Measurements from ENCODE around the gene TRIP6. TPM values are rescaled to one million over a fixed set of nuclear protein-coding genes. Genes with fewer than 3 reads are reported as not detected.

Gene TRIP6
- total and polyA plus RNA-seq, 2 experiments from 2014 or later = 50.2 to 60.1 TPM

- no peak for DNase-seq (ENCODE audit: low read depth in 1 of 2, low spot score in 1 of 2)
- Histone ChIP-seq H3K4me1 (ENCODE audit: low read depth) (peaks cover 5% of the 10 kb centered on the region), H3K9me3 (ENCODE audit: low read depth) (no peaks in the 10 kb centered on the region), H3K4me3 (no peak overlapping the region), H3K27ac (no peak overlapping the region), H3K27me3 (no peaks in the 10 kb centered on the region), H3K36me3 (peaks cover 31% of the 10 kb centered on the region)
- TF ChIP-seq, protein P1, sequence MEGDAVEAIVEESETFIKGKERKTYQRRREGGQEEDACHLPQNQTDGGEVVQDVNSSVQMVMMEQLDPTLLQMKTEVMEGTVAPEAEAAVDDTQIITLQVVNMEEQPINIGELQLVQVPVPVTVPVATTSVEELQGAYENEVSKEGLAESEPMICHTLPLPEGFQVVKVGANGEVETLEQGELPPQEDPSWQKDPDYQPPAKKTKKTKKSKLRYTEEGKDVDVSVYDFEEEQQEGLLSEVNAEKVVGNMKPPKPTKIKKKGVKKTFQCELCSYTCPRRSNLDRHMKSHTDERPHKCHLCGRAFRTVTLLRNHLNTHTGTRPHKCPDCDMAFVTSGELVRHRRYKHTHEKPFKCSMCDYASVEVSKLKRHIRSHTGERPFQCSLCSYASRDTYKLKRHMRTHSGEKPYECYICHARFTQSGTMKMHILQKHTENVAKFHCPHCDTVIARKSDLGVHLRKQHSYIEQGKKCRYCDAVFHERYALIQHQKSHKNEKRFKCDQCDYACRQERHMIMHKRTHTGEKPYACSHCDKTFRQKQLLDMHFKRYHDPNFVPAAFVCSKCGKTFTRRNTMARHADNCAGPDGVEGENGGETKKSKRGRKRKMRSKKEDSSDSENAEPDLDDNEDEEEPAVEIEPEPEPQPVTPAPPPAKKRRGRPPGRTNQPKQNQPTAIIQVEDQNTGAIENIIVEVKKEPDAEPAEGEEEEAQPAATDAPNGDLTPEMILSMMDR (IDR thresholded peaks at IDR 0.05; ENCODE audit: low read depth, low read length) = no peak
Measured at GRCh38 chr7:100823140-100823525, 44.1 kb upstream of the TRIP6 start.

DNA sequence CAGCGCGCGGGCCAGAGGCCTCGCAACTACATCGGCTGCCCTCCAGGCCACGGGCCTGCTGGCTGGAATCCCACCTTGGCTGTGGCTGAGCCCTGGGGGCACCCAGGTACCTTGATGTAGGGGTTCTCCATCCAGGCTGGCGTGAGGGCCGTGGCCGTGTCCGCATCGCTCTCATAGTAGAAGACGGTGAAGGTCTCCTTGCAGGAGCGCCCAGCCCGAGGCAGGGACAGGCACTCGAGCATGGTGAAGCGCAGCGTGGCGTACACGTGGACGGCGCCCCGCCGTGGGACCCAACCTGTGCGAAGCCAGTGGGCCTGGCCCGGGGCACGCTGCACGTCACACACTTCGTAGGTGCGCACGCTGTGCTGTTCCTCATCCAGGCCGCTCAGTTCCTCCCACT, 43.7 kb upstream of the TRIP6 start:
- DNase-seq (ENCODE audit: low read depth in 1 of 2, low spot score in 1 of 2) = no peak
- Histone ChIP-seq H3K4me1 (ENCODE audit: low read depth) (peaks cover 5% of the 10 kb centered on the region), H3K36me3 (peaks cover 27% of the 10 kb centered on the region), H3K9me3 (ENCODE audit: low read depth) (no peaks in the 10 kb centered on the region), H3K27me3 (no peaks in the 10 kb centered on the region), H3K4me3 (no peak overlapping the region), H3K27ac (no peak overlapping the region)
- TF ChIP-seq, protein P1 (IDR thresholded peaks at IDR 0.05; ENCODE audit: low read depth, low read length) = no peak

GRCh38 chr7:100824499-100825214, 42.5 kb upstream of the TRIP6 start:
- Histone ChIP-seq H3K27ac (no peak overlapping the region), H3K36me3 (peaks cover 22% of the 10 kb centered on the region), H3K27me3 (no peaks in the 10 kb centered on the region), H3K4me3 (no peak overlapping the region), H3K4me1 (ENCODE audit: low read depth) (peaks cover 5% of the 10 kb centered on the region), H3K9me3 (ENCODE audit: low read depth) (no peaks in the 10 kb centered on the region)
- TF ChIP-seq, protein P1 (IDR thresholded peaks at IDR 0.05; ENCODE audit: low read depth, low read length) = no peak
- DNase-seq (ENCODE audit: low read depth in 1 of 2, low spot score in 1 of 2) = no peak

- peaks cover 17% of the 10 kb centered on the region for H3K36me3 ChIP-seq
- H3K9me3 ChIP-seq (ENCODE audit: low read depth) = no peaks in the 10 kb centered on the region
- H3K4me3 ChIP-seq = peak overlapping the region; percentile 95
- H3K27me3 ChIP-seq = no peaks in the 10 kb centered on the region
- peak in 1 of 2 donors; percentile 26 for DNase-seq (ENCODE audit: low read depth in 1 of 2, low spot score in 1 of 2)
- TF ChIP-seq, protein P1 (IDR thresholded peaks at IDR 0.05; ENCODE audit: low read depth, low read length) = no peak
- H3K27ac ChIP-seq = no peak overlapping the region
- H3K4me1 ChIP-seq (ENCODE audit: low read depth) = peaks cover 5% of the 10 kb centered on the region
Measured at GRCh38 chr7:100825215-100825671, 41.9 kb upstream of the TRIP6 start.

GRCh38 chr7:100825751-100826513, 41.3 kb upstream of the TRIP6 start:
- Histone ChIP-seq H3K36me3 (peaks cover 17% of the 10 kb centered on the region), H3K27me3 (no peaks in the 10 kb centered on the region), H3K27ac (no peak overlapping the region), H3K4me1 (ENCODE audit: low read depth) (peaks cover 5% of the 10 kb centered on the region), H3K4me3 (peak overlapping the region; percentile 95), H3K9me3 (ENCODE audit: low read depth) (no peaks in the 10 kb centered on the region)
- TF ChIP-seq, protein P1 (IDR thresholded peaks at IDR 0.05; ENCODE audit: low read depth, low read length) = peak; percentile 40
- peak; percentile 48 to 53 for DNase-seq (ENCODE audit: low read depth in 1 of 2, low spot score in 1 of 2)

Measured in cardiac muscle cell (in vitro differentiated cells and primary cell).